BE2C (cell line): ENCODE results near the gene ENSA.
"Not testable (repeated sequence)": the region's sequence is repeated elsewhere in the genome, so short reads cannot be mapped to it uniquely, and the experiment has no call there.

Experiments
- DNase-seq: peaks from one replicate; pipeline ENCODE4 v3.0.0-alpha.2; 2020
- H3K27me3 ChIP-seq: fragments of 250-450 bp; sonication (Bioruptor Pico); 2 replicates; pipeline ENCODE4 v1.5.1; 2020; ENCODE audit warnings: mild to moderate bottlenecking
- H3K36me3 ChIP-seq: fragments of 250-450 bp; sonication (Bioruptor Pico); 2 replicates; pipeline ENCODE4 v1.5.1; 2020; ENCODE audit warnings: mild to moderate bottlenecking
- H3K4me1 ChIP-seq: fragments of 250-450 bp; sonication (Bioruptor Pico); 2 replicates; pipeline ENCODE4 v1.5.1; 2020
- H3K4me3 ChIP-seq: 2 replicates; pipeline ENCODE4 v1.5.1; 2011; ENCODE audit warnings: low read depth, low read length
- H3K9me3 ChIP-seq: fragments of 250-450 bp; sonication (Bioruptor Pico); 2 replicates; pipeline ENCODE4 v1.5.1; 2020
- TF ChIP-seq, protein P1 (sequence below): IDR thresholded peaks from 2 replicates; pipeline ENCODE4 v1.5.1; 2012; ENCODE audit warnings: mild to moderate bottlenecking, low read depth, low read length

Gene ENSA

DNA sequence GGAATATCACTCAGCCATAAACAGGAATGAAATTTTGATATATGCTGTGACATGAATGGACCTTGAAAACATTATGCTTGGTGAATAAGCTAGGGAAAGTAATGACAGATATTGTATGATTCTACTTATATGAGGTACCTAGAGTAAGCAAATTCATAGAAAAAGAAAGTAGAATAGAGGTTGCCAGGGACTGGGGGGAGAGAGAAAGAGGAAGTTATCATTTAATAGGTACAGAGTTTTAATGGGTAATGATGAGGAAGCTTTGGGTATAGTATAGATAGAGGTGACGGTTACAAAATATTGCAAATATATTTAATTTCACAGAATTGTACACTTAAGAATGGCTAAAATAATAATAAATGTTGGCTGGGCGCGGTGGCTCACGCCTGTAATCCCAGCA is 31.2 kb upstream of the ENSA start:
- no peak for DNase-seq
- Histone ChIP-seq H3K36me3 (peaks cover 5% of the 10 kb centered on the region; the same call in 1 of the 2 replicates), H3K27me3 (no peaks in the 10 kb centered on the region), H3K4me1 (no peaks in the 10 kb centered on the region), H3K9me3 (no peaks in the 10 kb centered on the region), H3K4me3 (no peak overlapping the region)
- TF ChIP-seq, protein P1, sequence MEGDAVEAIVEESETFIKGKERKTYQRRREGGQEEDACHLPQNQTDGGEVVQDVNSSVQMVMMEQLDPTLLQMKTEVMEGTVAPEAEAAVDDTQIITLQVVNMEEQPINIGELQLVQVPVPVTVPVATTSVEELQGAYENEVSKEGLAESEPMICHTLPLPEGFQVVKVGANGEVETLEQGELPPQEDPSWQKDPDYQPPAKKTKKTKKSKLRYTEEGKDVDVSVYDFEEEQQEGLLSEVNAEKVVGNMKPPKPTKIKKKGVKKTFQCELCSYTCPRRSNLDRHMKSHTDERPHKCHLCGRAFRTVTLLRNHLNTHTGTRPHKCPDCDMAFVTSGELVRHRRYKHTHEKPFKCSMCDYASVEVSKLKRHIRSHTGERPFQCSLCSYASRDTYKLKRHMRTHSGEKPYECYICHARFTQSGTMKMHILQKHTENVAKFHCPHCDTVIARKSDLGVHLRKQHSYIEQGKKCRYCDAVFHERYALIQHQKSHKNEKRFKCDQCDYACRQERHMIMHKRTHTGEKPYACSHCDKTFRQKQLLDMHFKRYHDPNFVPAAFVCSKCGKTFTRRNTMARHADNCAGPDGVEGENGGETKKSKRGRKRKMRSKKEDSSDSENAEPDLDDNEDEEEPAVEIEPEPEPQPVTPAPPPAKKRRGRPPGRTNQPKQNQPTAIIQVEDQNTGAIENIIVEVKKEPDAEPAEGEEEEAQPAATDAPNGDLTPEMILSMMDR: no peak

DNA sequence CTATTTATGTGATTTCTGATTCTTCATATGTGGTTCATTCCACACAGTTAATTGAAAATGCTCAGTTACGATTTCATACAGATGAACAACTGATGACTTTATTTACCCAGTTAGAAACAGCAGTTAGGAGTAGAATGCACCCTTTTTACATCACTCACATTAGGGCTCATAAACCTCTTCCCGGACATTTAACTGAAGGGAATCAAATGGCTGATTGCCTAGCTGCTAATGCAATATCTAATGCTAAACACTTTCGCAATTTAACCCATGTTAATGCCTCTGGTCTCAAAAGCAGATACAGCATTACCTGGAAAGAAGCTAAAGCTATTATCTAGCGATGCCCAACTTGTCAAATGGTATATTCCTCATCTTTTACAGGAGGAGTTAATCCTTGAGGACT is 27.7 kb upstream of the ENSA start:
- not testable (repeated sequence) for DNase-seq, H3K4me1 ChIP-seq, H3K4me3 ChIP-seq, H3K36me3 ChIP-seq, H3K9me3 ChIP-seq, H3K27me3 ChIP-seq

DNA sequence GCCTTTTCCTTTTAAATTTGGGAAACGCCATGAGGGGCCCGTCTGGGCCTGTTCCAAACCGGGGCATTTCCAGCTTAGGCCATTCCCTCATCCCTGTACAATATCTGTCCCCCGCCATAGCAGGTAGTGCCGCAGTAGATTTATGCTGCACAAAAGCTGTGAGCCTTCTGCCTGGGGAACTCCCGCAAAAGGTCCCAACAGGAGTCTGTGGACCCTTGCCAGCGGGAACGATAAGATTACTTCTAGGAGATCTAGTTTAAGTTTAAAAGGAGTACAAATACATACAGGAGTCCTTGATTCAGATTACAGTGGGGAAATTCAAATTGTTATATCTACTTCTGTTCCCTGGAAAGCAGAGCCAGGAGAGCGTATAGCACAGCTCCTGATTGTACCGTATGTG is 25.2 kb upstream of the ENSA start:
- H3K9me3 ChIP-seq, H3K4me3 ChIP-seq, H3K27me3 ChIP-seq, DNase-seq, H3K36me3 ChIP-seq, H3K4me1 ChIP-seq: not testable (repeated sequence)

DNA sequence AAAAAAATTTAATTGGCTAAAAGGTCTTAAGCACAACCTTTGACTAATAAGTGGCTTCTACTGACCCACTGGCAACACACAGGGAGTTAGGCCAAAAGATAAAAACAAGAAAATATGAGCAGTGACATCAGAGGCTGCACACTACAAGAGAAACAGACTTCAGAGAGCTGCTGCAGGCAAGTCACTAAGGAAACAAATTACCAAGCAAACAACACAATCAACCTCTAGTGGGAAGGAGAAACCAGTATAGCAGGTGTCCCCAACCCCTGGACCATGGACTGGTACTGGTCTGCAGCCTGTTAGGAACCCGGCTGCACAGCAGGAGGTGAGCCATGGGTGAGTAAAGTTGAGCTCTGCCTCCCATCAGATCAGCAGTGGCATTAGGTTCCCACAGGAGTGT is 20.8 kb upstream of the ENSA start:
- H3K4me1 ChIP-seq: no peaks in the 10 kb centered on the region
- H3K9me3 ChIP-seq: no peaks in the 10 kb centered on the region
- H3K27me3 ChIP-seq: no peaks in the 10 kb centered on the region
- H3K4me3 ChIP-seq: no peak overlapping the region
- H3K36me3 ChIP-seq: no peaks in the 10 kb centered on the region; the same call in 1 of the 2 replicates
- TF ChIP-seq, protein P1: no peak
- DNase-seq: no peak

DNA sequence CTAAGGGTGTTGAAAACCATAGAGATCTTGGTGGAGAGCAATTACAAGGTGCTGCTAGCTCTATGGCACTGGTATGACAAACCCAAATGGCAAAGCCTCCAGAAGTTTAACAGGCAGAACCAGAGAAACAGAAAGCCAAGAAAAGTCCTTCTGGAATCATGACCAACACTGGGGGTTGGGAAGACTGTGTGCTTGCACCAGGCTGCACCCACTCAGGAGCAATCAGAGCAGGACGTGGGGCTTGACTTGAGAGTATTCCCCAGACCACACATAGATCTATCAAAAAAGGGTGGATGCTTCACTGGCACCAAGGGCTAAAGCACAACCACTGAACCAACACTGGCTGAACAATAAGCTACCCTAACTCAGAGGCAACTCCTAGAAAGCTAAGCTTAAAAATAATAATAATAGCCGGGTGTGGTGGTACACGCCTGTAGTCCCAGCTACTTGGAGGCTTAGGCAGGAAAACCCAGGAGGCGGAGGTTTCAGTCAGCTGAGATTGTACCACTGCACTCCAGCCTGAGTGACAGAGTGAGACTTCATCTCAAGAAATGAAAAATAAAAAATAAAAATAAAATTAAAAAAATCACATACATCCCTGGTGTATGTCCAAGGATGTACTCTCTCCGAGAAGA is 20.1 kb upstream of the ENSA start:
- DNase-seq: no peak
- TF ChIP-seq, protein P1: no peak
- H3K4me1 ChIP-seq: no peaks in the 10 kb centered on the region
- H3K9me3 ChIP-seq: no peaks in the 10 kb centered on the region
- H3K27me3 ChIP-seq: no peaks in the 10 kb centered on the region
- no peaks in the 10 kb centered on the region; the same call in 1 of the 2 replicates for H3K36me3 ChIP-seq
- H3K4me3 ChIP-seq: no peak overlapping the region

DNA sequence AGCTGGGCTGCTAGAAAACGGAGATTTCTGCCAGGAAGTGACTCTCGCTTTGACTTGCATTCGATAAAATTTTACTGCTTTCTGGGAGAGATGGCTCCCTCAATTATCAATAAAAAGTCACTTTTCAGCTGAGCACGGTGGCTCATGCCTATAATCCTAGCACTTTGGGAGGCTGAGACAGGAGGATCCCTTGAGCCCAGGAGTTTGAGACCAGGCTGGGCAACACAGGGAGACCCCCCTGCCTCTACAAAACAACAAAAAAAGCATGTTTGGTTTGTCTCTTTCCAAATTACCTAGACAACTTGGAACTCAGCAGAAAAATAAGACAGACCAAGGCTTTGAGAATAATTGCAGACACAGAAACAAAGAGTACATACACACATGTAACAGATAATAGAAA is 12.9 kb upstream of the ENSA start:
- no peaks in the 10 kb centered on the region for H3K9me3 ChIP-seq
- no peaks in the 10 kb centered on the region for H3K36me3 ChIP-seq
- H3K4me3 ChIP-seq: no peak overlapping the region
- TF ChIP-seq, protein P1: no peak
- H3K4me1 ChIP-seq: no peaks in the 10 kb centered on the region
- no peaks in the 10 kb centered on the region for H3K27me3 ChIP-seq
- no peak for DNase-seq

DNA sequence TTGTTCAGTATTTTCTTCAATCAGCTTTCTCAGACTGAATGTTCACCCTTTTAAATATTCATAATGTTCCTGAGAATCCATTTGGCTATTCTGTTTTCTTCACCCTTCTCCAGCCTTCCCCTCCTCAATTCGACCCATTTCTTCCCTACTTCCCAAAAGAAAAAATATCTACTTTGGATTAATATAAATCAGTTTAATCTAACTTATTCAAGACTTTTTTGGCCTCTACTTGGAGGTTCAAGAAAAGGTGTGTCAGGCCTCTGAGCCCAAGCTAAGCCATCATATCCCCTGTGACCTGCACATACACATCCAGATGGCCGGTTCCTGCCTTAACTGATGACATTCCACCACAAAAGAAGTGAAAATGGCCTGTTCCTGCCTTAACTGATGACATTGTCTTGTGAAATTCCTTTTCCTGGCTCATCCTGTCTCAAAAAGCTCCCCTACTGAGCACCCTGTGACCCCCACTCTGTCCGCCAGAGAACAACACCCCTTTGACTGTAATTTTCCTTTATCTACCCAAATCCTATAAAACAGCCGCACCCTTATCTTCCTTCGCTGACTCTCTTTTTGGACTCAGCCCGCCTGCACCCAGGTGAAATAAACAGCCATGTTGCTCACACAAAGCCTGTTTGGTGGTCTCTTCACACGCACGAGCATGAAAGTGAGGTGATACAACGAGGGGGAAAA is 11.9 kb upstream of the ENSA start:
- H3K36me3 ChIP-seq, H3K4me3 ChIP-seq, DNase-seq, H3K4me1 ChIP-seq, H3K9me3 ChIP-seq, H3K27me3 ChIP-seq: not testable (repeated sequence)

DNA sequence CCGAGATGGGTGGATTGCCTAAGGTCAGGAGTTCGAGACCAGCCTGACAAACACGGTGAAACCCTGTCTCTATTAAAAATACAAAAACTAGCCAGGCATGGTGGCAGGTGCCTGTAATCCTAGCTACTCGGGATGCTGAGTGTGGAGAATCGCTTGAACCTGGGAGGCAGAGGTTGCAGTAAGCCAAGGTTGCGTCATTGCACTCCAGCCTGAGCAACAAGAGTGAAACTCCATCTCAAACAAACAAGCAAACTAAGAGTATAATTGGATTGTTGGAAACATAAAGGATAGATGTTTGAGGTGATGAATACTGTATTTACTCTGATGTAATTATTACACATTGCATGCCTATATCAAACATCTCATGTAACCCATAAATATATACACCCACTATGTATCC is 9.0 kb upstream of the ENSA start:
- H3K9me3 ChIP-seq, H3K4me3 ChIP-seq, DNase-seq, H3K27me3 ChIP-seq, H3K36me3 ChIP-seq, H3K4me1 ChIP-seq: not testable (repeated sequence)

DNA sequence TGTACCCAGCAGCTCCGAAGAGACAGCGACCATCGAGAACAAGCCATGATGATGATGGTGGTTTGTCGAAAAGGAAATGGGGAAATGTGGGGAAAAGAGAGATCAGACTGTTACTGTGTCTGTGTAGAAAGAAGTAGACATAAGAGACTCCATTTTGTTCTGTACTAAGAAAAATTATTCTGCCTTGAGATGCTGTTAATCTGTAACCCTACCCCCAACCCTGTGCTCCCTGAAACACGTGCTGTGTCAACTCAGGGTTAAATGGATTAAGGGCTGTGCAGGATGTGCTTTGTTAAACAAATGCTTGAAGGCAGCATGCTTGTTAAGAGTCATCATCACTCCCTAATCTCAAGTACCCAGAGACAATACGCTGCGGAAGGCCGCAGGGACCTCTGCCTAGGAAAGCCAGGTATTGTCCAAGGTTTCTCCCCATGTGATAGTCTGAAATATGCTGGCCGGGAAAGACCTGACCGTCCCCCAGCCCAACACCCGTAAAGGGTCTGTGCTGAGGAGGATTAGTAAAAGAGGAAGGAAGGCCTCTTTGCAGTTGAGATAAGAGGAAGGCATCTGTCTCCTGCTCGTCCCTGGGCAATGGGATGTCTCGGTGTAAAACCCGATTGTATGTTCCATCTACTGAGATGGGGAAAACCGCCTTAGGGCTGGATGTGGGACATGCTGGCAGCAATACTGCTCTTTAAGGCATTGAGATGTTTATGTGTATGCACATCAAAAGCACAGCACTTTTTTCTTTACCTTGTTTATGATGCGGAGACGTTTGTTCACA is 5.6 kb upstream of the ENSA start:
- not testable (repeated sequence) for H3K4me3 ChIP-seq, H3K9me3 ChIP-seq, H3K4me1 ChIP-seq, H3K27me3 ChIP-seq, H3K36me3 ChIP-seq
- peak; percentile 29 for DNase-seq
